Measurements from ENCODE around the gene MCL1.

MCL1 gene

GRCh38 chr1:150564051-150564991, 15.1 kb downstream of the MCL1 start:
- peak overlapping the region; percentile 100 for H3K27ac ChIP-seq
- TF ChIP-seq, protein P1, sequence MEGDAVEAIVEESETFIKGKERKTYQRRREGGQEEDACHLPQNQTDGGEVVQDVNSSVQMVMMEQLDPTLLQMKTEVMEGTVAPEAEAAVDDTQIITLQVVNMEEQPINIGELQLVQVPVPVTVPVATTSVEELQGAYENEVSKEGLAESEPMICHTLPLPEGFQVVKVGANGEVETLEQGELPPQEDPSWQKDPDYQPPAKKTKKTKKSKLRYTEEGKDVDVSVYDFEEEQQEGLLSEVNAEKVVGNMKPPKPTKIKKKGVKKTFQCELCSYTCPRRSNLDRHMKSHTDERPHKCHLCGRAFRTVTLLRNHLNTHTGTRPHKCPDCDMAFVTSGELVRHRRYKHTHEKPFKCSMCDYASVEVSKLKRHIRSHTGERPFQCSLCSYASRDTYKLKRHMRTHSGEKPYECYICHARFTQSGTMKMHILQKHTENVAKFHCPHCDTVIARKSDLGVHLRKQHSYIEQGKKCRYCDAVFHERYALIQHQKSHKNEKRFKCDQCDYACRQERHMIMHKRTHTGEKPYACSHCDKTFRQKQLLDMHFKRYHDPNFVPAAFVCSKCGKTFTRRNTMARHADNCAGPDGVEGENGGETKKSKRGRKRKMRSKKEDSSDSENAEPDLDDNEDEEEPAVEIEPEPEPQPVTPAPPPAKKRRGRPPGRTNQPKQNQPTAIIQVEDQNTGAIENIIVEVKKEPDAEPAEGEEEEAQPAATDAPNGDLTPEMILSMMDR (IDR thresholded peaks at IDR 0.05) = no peak
- TF ChIP-seq ZFX (IDR thresholded peaks at IDR 0.05; ENCODE audit: borderline replicate concordance) = no peak

- no peak for TF ChIP-seq ZFX (IDR thresholded peaks at IDR 0.05; ENCODE audit: borderline replicate concordance)
- TF ChIP-seq, protein P1 (IDR thresholded peaks at IDR 0.05) = no peak
- peak overlapping the region; percentile 100 for H3K27ac ChIP-seq
These were observed 15.9 kb downstream of the MCL1 start for GRCh38 chr1:150563340-150564038.

- peak overlapping the region; percentile 100 for H3K27ac ChIP-seq
- TF ChIP-seq, protein P1 (IDR thresholded peaks at IDR 0.05) = no peak
- no peak for TF ChIP-seq ZFX (IDR thresholded peaks at IDR 0.05; ENCODE audit: borderline replicate concordance)
These were observed 16.7 kb downstream of the MCL1 start for GRCh38 chr1:150562446-150563339.

- TF ChIP-seq, protein P1 (IDR thresholded peaks at IDR 0.05) = no peak
- TF ChIP-seq ZFX (IDR thresholded peaks at IDR 0.05; ENCODE audit: borderline replicate concordance) = no peak
These were observed 17.4 kb downstream of the MCL1 start for GRCh38 chr1:150561974-150562445.

DNA sequence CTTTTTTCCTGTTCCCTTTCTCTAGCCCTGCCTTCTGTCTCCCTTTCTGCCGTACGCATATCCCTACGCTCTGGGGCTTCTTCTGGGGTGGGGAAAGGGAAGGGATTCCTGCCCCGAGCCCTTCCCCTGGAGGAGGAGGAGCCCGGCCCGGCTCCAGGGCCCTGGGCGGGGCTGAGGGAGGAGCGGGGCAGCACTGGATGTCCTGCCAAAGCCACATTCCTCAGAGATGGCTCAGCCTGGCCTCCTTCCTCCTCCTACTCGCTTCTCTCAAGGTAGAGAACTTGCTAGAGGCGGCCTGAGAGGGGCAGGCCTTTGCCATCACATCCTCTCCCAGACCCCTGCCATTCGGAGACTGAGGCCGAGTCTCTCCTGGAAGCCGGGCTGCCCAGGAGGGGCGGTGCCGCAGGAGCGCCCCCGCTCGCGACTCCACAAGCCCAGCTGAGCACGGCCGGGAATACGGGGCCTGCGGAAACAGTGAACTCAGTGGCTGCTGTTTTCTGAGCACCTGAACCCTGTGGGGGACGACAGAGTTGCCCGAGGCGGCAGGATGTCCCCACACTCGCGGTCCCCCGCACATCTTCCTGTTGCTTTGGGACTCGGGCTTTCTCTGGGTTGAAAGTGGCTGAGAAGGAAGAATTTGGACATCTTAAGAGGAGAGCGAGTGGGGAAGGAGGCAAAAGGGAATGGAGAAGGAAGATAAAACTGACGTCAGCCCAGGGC, 18.0 kb downstream of the MCL1 start:
- TF ChIP-seq, protein P1 (IDR thresholded peaks at IDR 0.05) = peak; percentile 71
- no peak for TF ChIP-seq ZFX (IDR thresholded peaks at IDR 0.05; ENCODE audit: borderline replicate concordance)
- H3K27ac ChIP-seq = peak overlapping the region; percentile 100

More at GRCh38 chr1:150561974-150562445, 17.4 kb downstream of the MCL1 start:
- H3K27ac ChIP-seq = peak overlapping the region; percentile 100

DNA sequence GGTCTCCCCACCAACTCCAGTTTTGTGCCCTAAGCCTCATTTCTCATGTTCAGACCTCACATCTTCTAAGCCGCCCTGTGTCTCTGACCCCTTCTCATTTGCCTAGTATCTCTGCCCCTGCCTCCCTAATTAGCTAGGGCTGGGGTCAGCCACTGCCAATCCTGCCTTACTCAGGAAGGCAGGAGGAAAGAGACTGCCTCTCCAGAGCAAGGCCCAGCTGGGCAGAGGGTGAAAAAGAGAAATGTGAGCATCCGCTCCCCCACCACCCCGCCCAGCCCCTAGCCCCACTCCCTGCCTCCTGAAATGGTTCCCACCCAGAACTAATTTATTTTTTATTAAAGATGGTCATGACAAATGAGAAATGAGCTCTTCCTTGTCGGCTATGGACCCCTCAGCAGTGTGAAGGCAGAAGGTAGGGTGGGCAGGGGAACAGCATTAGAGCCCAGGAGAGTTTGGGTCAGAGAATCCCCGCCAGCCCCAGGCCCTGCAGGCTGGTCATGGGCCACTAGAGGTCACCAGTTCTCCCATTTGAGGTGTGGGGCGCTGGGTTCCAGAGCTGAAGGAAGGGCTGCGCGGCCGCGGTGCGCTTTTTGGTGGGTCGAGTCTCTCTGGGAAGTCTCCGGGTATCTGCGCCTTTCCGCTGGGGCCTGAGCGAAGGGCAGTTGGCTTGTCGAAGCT, 18.7 kb downstream of the MCL1 start:
- no peak for TF ChIP-seq ZFX (IDR thresholded peaks at IDR 0.05; ENCODE audit: borderline replicate concordance)
- TF ChIP-seq, protein P1 (IDR thresholded peaks at IDR 0.05) = peak; percentile 90
- peak overlapping the region; percentile 100 for H3K27ac ChIP-seq

All from 22Rv1 (cell line).